HFFc6 (cell line): ENCODE measurements around the gene BCAM. TPM values are rescaled to one million over a fixed set of nuclear protein-coding genes. Genes with fewer than 3 reads are reported as not detected.
"Not testable (repeated sequence)": the region's sequence is repeated elsewhere in the genome, so short reads cannot be mapped to it uniquely, and the experiment has no call there.

Experiments
- DNase-seq: peaks from one replicate; pipeline ENCODE4 v3.0.0-alpha.2; 2018
- H3K27ac Mint-ChIP-seq: 2 replicates; pipeline ENCODE4 v1.8.0; 2020; ENCODE audit warnings: mild to moderate bottlenecking, mixed read lengths
- H3K27me3 Mint-ChIP-seq: 2 replicates; pipeline ENCODE4 v1.8.0; 2021; ENCODE audit warnings: mild to moderate bottlenecking, moderate library complexity, mixed read lengths; ENCODE audit not compliant: insufficient read depth
- H3K36me3 Mint-ChIP-seq: 2 replicates; pipeline ENCODE4 v1.8.0; 2021; ENCODE audit warnings: low read depth, mixed read lengths
- H3K4me1 Mint-ChIP-seq: 2 replicates; pipeline ENCODE4 v1.8.0; 2020; ENCODE audit warnings: low read depth, mixed read lengths
- H3K4me3 Mint-ChIP-seq: 2 replicates; pipeline ENCODE4 v1.8.0; 2020; ENCODE audit warnings: mild to moderate bottlenecking, moderate library complexity, mixed read lengths
- H3K9me3 Mint-ChIP-seq: 2 replicates; pipeline ENCODE4 v1.8.0; 2020; ENCODE audit warnings: mild to moderate bottlenecking, mixed read lengths
- CTCF ChIP-seq: fragments of 200-600 bp; sonication (generic); IDR thresholded peaks from 2 replicates; pipeline ENCODE4 v1.5.0; 2021; ENCODE audit warnings: antibody characterized with exemption, mild to moderate bottlenecking
- total RNA-seq, 6 experiments: library from RNA; stranded (reverse); fragmentation: NEBNext Ultra II Directional; extraction: Animal tissue kit (Norgen Biotek cat#: 25700); gene quantifications; 2 replicates in 1 of 6; 3 replicates in 5 of 6; pipeline ENCODE4 v1.2.3, GENCODE V29; 2021

The BCAM gene
- total RNA-seq, 6 experiments from 2014 or later: 5.5 to 6.2 (median 6.0) TPM

DNA sequence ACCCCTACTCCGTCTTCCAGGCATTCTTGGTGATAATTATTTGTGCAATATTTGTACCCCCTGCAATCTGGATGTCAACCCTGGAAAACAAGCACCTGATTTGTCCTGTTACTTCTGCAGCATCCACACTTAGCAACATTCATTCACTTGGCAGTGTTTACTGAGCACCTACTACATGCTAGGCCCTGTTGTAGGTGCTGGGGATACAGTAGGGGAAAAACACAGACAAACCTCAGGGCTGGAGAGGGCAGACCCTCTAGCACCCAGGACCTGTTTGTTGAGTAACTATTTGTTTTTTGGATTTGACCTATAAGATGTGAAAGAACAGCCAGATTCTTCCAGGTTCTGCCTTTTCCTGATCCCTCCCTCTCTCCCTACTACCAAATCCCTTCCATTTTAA lies 46.7 kb downstream of the BCAM start:
- TF ChIP-seq CTCF: no peak
- Mint-ChIP-seq H3K4me3 (no peak overlapping the region), H3K9me3 (no peaks in the 10 kb centered on the region), H3K27ac (no peak overlapping the region), H3K27me3 (no peaks in the 10 kb centered on the region; the same call in 1 of the 2 replicates), H3K36me3 (peaks cover 15% of the 10 kb centered on the region), H3K4me1 (peaks cover 10% of the 10 kb centered on the region)
- DNase-seq: no peak

GRCh38 chr19:44856421-44857083 lies 47.6 kb downstream of the BCAM start:
- Mint-ChIP-seq H3K9me3 (no peaks in the 10 kb centered on the region), H3K27ac (no peak overlapping the region; the same call in 1 of the 2 replicates), H3K27me3 (no peaks in the 10 kb centered on the region; the same call in 1 of the 2 replicates), H3K4me1 (peaks cover 18% of the 10 kb centered on the region), H3K36me3 (peaks cover 25% of the 10 kb centered on the region), H3K4me3 (no peak overlapping the region)
- no peak for TF ChIP-seq CTCF
- no peak for DNase-seq

GRCh38 chr19:44857837-44858236 lies 48.9 kb downstream of the BCAM start:
- Mint-ChIP-seq H3K27me3 (no peaks in the 10 kb centered on the region), H3K9me3 (no peaks in the 10 kb centered on the region), H3K4me1 (peaks cover 16% of the 10 kb centered on the region), H3K27ac (no peak overlapping the region), H3K36me3 (peaks cover 34% of the 10 kb centered on the region), H3K4me3 (no peak overlapping the region)
- no peak for TF ChIP-seq CTCF
- no peak for DNase-seq

DNA sequence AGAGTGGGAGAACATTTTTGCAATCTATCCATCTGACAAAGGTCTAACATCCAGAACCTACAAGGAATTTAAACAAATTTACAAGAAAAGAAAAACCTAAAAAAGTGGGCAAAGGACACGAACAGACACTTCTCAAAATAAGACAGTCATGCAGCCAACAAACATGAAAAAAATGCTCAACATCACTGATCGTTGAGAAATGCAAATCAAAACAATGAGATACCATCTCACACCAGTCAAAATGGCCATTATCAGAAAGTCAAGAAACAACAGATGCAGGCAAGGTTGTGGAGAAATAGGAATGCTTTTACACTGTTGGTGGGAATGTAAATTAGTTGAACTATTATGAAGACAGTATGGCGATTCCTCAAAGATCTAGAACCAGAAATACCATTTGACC lies 52.7 kb downstream of the BCAM start:
- H3K4me3 Mint-ChIP-seq, H3K27me3 Mint-ChIP-seq, H3K9me3 Mint-ChIP-seq, H3K27ac Mint-ChIP-seq, DNase-seq: not testable (repeated sequence)
- Mint-ChIP-seq H3K36me3 (peaks cover 36% of the 10 kb centered on the region), H3K4me1 (peaks cover 11% of the 10 kb centered on the region)

DNA sequence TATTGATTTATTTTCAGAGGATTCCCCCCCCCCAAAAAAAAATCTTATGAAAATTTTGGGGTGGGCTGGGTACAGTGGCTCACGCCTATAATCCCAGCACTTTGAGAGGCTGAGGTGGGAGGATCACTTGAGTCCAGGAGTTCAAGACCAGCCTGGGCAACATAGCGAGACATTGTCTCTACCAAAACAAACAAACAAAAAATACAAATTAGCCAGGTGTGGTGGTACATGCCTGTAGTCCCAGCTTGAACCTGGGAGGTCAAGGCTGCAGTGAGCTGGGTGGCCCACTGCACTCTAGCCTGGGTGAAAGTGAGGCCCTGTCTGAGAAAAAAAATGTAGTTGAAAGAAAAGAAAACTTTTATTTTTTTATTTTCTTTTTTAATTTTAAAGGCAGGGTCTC lies 55.1 kb downstream of the BCAM start:
- TF ChIP-seq CTCF: no peak
- H3K4me3 Mint-ChIP-seq: no peak overlapping the region
- peaks cover 1% of the 10 kb centered on the region; the same call in 1 of the 2 replicates for H3K27me3 Mint-ChIP-seq
- no peak overlapping the region for H3K27ac Mint-ChIP-seq
- no peak for DNase-seq
- no peaks in the 10 kb centered on the region for H3K9me3 Mint-ChIP-seq
- peaks cover 53% of the 10 kb centered on the region for H3K36me3 Mint-ChIP-seq
- peaks cover 19% of the 10 kb centered on the region for H3K4me1 Mint-ChIP-seq

DNA sequence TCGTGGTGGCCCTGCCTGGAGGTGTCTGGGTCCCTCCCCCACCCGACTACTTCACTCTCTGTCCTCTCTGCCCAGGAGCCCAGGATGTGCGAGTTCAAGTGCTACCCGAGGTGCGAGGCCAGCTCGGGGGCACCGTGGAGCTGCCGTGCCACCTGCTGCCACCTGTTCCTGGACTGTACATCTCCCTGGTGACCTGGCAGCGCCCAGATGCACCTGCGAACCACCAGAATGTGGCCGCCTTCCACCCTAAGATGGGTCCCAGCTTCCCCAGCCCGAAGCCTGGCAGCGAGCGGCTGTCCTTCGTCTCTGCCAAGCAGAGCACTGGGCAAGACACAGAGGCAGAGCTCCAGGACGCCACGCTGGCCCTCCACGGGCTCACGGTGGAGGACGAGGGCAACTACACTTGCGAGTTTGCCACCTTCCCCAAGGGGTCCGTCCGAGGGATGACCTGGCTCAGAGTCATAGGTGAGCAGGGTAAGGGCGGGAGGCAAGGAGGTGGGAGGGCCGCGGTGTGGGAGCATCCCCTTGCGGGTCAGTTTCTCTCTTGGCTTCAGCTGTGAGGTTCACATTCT lies 56.4 kb downstream of the BCAM start:
- DNase-seq: no peak
- Mint-ChIP-seq H3K9me3 (no peaks in the 10 kb centered on the region), H3K4me3 (no peak overlapping the region), H3K27ac (no peak overlapping the region), H3K27me3 (peaks cover 3% of the 10 kb centered on the region), H3K4me1 (peaks cover 27% of the 10 kb centered on the region), H3K36me3 (peaks cover 54% of the 10 kb centered on the region)
- no peak for TF ChIP-seq CTCF
